K562 (cell line): ENCODE data around the gene HSD17B1. TPM values are rescaled to one million over a fixed set of nuclear protein-coding genes. Genes with fewer than 3 reads are reported as not detected.

ENCODE experiments used
- MGA ChIP-seq: fragments of 450-650 bp; IDR thresholded peaks from 2 replicates; pipeline ENCODE4 v1.6.1; 2016; ENCODE audit warnings: mild to moderate bottlenecking, moderate library complexity
- NR2F6 ChIP-seq: fragments of 450-650 bp; formaldehyde crosslinking; IDR thresholded peaks from 2 replicates; pipeline ENCODE4 v1.4.0; 2020; ENCODE audit warnings: mild to moderate bottlenecking
- POLR2G ChIP-seq: fragments of 200-400 bp; formaldehyde crosslinking; IDR thresholded peaks from 2 replicates; pipeline ENCODE4 v1.6.1; 2017; ENCODE audit warnings: low read depth, mild to moderate bottlenecking, antibody characterized with exemption, low read length, moderate library complexity
- RREB1 ChIP-seq: fragments of 250-450 bp; sonication (Bioruptor Pico); IDR thresholded peaks from 2 replicates; pipeline ENCODE4 v1.4.0; 2020
- SMAD4 ChIP-seq: fragments of 250-450 bp; sonication (Bioruptor Pico); conservative IDR thresholded peaks from 2 replicates; pipeline ENCODE4 v1.8.0; 2021; ENCODE audit warnings: inconsistent platforms, mild to moderate bottlenecking, moderate library complexity
- SMARCB1 ChIP-seq: IDR thresholded peaks from 2 replicates; pipeline ENCODE4 v1.6.1; 2011; ENCODE audit warnings: improper control_type of control experiment, low read depth; ENCODE audit not compliant: insufficient read length
- ZNF280A ChIP-seq: fragments of 450-650 bp; IDR thresholded peaks from 2 replicates; pipeline ENCODE4 v1.6.1; 2018; ENCODE audit warnings: mild to moderate bottlenecking, low read depth; ENCODE audit not compliant: partially characterized antibody
- polyA plus RNA-seq, 8 experiments: library from polyadenylated mRNA; depleted of rRNA in 4 of 8; stranded (reverse) in 5 of 8; unstranded in 3 of 8; fragments of >200 nt; fragmentation: Nextera tagmentation in 2 of 8; fragmentation: Illumina TruSeq in 1 of 8; extraction: Ambion mirVana in 2 of 8; extraction: Trizol in 1 of 8; gene quantifications; 2 replicates each; pipeline versions ENCODE4 v1.2.1 to v1.2.3, GENCODE V29; 2011 to 2014; ENCODE audit warnings: inconsistent platforms in 1 of 8, missing spikeins in 1 of 8
- total RNA-seq, 7 experiments: library from RNA; depleted of rRNA in 6 of 7; stranded (reverse); fragments of >200 nt in 6 of 7; fragmentation: Illumina TruSeq in 2 of 7; extraction: Trizol in 2 of 7; gene quantifications; 2 replicates each; pipeline versions ENCODE4 v1.2.1 to v1.2.3, GENCODE V29; 2011 to 2021; ENCODE audit warnings: low replicate concordance in 1 of 7

Gene HSD17B1
- total and polyA plus RNA-seq, 9 of the 15 experiments (the other 6 are each of a cell fraction or from before 2014, with no cell fraction given): 0.55 to 21.1 (median 3.6) TPM

- peak; percentile 73 for TF ChIP-seq RREB1 (CRISPR knock-in tag)
- no peak for TF ChIP-seq SMARCB1
- peak; percentile 63; the same call in 1 of the 2 replicates for TF ChIP-seq NR2F6 (CRISPR knock-in tag)
- no peak for TF ChIP-seq ZNF280A
- TF ChIP-seq SMAD4 (CRISPR knock-in tag): 0 out of 2 replicates have a peak, but pooled peaks have one; percentile 77
- TF ChIP-seq MGA: peak; percentile 73; the same call in 1 of the 2 replicates
- TF ChIP-seq POLR2G: no peak
Measured at GRCh38 chr17:42566215-42566882, 13.6 kb downstream of the HSD17B1 start (continued).
